GM18526 (cell line): Measurements from ENCODE around the gene PRRG4.

Experiments used
- POLR2A ChIP-seq: IDR thresholded peaks from 3 replicates; pipeline ENCODE4 v1.6.1; 2011; ENCODE audit not compliant: insufficient read length; ENCODE audit errors: extremely low read depth

PRRG4 gene

GRCh38 chr11:32827276-32827675, 2.5 kb upstream of the PRRG4 start:
- no peak for TF ChIP-seq POLR2A

GRCh38 chr11:32829157-32829679, 509 bp upstream of the PRRG4 start:
- no peak for TF ChIP-seq POLR2A

GRCh38 chr11:32830413-32830738, 649 bp downstream of the PRRG4 start:
- no peak for TF ChIP-seq POLR2A

- TF ChIP-seq POLR2A, result no peak
Observed at GRCh38 chr11:32830796-32831195, 1.1 kb downstream of the PRRG4 start.

GRCh38 chr11:32831221-32831620, 1.5 kb downstream of the PRRG4 start:
- TF ChIP-seq POLR2A, result no peak

GRCh38 chr11:32833921-32834320, 4.2 kb downstream of the PRRG4 start:
- TF ChIP-seq POLR2A, result no peak

GRCh38 chr11:32836946-32837345, 7.2 kb downstream of the PRRG4 start:
- TF ChIP-seq POLR2A, result no peak

- TF ChIP-seq POLR2A, result no peak
Observed at GRCh38 chr11:32838505-32839274, 9.0 kb downstream of the PRRG4 start.

GRCh38 chr11:32839308-32839707, 9.6 kb downstream of the PRRG4 start:
- no peak for TF ChIP-seq POLR2A

- TF ChIP-seq POLR2A, result no peak
Observed at GRCh38 chr11:32840587-32840986, 10.9 kb downstream of the PRRG4 start.

- TF ChIP-seq POLR2A, result no peak
Observed at GRCh38 chr11:32843544-32843943, 13.8 kb downstream of the PRRG4 start.

- no peak for TF ChIP-seq POLR2A
Observed at GRCh38 chr11:32847511-32847910, 17.8 kb downstream of the PRRG4 start.

- TF ChIP-seq POLR2A, result no peak
Observed at GRCh38 chr11:32849761-32850160, 20.0 kb downstream of the PRRG4 start.

GRCh38 chr11:32851251-32851650, 21.5 kb downstream of the PRRG4 start:
- no peak for TF ChIP-seq POLR2A

GRCh38 chr11:32852207-32852606, 22.5 kb downstream of the PRRG4 start:
- no peak for TF ChIP-seq POLR2A

- TF ChIP-seq POLR2A, result no peak
Observed at GRCh38 chr11:32855601-32856000, 25.9 kb downstream of the PRRG4 start.

- TF ChIP-seq POLR2A, result no peak
Observed at GRCh38 chr11:32858731-32859130, 29.0 kb downstream of the PRRG4 start.
